ENCODE measurements around the gene GDPGP1. TPM values are rescaled to one million over a fixed set of nuclear protein-coding genes. Genes with fewer than 3 reads are reported as not detected.

Gene GDPGP1
- total and polyA plus RNA-seq, 2 experiments from 2014 or later = 0.61 to 3.8 TPM

DNA sequence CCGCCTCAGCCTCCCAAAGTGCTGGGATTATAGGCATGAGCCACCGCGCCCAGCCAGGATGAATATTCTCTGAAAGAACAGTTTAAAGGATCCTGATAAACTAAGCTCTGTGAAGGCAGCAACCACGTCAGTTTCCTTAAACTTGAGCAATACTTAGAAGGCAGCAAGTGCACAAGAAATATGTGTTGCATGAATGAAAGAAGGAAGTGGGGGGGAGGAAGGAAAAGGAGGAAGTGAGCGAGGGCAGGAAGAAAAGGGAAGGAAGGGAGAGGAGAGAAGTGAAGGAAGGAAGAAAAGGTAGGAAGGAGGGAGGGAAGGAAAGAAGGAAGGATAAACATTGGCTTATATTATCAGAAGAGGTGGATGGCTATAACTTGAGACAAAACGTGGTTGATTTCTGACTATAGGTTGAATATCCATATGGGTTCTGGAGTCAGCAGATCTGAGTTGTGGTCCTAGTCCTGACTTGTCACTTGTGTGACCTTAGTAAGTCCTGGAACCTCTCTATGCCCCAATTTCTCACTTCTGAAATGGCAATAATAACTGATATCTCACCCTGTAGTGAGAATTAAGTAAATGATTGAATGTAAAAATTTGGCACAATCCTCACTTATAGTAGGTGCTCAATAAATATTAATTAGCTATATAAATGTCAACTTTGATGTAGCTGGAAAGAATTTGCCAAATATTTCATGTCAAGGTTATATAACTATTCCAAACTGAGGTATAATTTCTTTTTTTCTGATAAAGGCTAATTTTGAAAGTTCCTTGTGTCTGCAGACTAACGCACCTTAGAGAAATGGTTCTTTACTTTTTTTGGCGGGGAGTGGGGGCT lies 44.9 kb upstream of the GDPGP1 start:
- no peak overlapping the region for H3K4me2 ChIP-seq
- no peak for TF ChIP-seq CREB1 (CRISPR knock-in tag; IDR thresholded peaks at IDR 0.05; ENCODE audit: low read depth)
- TF ChIP-seq, protein P1, sequence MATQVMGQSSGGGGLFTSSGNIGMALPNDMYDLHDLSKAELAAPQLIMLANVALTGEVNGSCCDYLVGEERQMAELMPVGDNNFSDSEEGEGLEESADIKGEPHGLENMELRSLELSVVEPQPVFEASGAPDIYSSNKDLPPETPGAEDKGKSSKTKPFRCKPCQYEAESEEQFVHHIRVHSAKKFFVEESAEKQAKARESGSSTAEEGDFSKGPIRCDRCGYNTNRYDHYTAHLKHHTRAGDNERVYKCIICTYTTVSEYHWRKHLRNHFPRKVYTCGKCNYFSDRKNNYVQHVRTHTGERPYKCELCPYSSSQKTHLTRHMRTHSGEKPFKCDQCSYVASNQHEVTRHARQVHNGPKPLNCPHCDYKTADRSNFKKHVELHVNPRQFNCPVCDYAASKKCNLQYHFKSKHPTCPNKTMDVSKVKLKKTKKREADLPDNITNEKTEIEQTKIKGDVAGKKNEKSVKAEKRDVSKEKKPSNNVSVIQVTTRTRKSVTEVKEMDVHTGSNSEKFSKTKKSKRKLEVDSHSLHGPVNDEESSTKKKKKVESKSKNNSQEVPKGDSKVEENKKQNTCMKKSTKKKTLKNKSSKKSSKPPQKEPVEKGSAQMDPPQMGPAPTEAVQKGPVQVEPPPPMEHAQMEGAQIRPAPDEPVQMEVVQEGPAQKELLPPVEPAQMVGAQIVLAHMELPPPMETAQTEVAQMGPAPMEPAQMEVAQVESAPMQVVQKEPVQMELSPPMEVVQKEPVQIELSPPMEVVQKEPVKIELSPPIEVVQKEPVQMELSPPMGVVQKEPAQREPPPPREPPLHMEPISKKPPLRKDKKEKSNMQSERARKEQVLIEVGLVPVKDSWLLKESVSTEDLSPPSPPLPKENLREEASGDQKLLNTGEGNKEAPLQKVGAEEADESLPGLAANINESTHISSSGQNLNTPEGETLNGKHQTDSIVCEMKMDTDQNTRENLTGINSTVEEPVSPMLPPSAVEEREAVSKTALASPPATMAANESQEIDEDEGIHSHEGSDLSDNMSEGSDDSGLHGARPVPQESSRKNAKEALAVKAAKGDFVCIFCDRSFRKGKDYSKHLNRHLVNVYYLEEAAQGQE (IDR thresholded peaks at IDR 0.05; ENCODE audit: unreplicated experiment) = no peak
- no peak for TF ChIP-seq EZH2 (IDR thresholded peaks at IDR 0.05; ENCODE audit: low read depth, unreplicated experiment)
- no peak for TF ChIP-seq STAT1 (IDR thresholded peaks at IDR 0.05; ENCODE audit: unreplicated experiment)
- TF ChIP-seq ZNF331 (CRISPR knock-in tag; IDR thresholded peaks at IDR 0.05; ENCODE audit: low read depth) = no peak
- TF ChIP-seq NANOG (IDR thresholded peaks at IDR 0.05; ENCODE audit: borderline replicate concordance) = no peak
- TF ChIP-seq EZH2phosphoT487 (IDR thresholded peaks at IDR 0.05; ENCODE audit: unreplicated experiment) = no peak
- TF ChIP-seq, protein P2, sequence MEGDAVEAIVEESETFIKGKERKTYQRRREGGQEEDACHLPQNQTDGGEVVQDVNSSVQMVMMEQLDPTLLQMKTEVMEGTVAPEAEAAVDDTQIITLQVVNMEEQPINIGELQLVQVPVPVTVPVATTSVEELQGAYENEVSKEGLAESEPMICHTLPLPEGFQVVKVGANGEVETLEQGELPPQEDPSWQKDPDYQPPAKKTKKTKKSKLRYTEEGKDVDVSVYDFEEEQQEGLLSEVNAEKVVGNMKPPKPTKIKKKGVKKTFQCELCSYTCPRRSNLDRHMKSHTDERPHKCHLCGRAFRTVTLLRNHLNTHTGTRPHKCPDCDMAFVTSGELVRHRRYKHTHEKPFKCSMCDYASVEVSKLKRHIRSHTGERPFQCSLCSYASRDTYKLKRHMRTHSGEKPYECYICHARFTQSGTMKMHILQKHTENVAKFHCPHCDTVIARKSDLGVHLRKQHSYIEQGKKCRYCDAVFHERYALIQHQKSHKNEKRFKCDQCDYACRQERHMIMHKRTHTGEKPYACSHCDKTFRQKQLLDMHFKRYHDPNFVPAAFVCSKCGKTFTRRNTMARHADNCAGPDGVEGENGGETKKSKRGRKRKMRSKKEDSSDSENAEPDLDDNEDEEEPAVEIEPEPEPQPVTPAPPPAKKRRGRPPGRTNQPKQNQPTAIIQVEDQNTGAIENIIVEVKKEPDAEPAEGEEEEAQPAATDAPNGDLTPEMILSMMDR (conservative IDR thresholded peaks at IDR 0.05; ENCODE audit: low read depth in 2 of 2) = no peak
- TF ChIP-seq ZNF114 (CRISPR knock-in tag; IDR thresholded peaks at IDR 0.05) = no peak
- TF ChIP-seq POLR2AphosphoS5 (IDR thresholded peaks at IDR 0.05; ENCODE audit: low read depth) = no peak
- TF ChIP-seq, protein P3, sequence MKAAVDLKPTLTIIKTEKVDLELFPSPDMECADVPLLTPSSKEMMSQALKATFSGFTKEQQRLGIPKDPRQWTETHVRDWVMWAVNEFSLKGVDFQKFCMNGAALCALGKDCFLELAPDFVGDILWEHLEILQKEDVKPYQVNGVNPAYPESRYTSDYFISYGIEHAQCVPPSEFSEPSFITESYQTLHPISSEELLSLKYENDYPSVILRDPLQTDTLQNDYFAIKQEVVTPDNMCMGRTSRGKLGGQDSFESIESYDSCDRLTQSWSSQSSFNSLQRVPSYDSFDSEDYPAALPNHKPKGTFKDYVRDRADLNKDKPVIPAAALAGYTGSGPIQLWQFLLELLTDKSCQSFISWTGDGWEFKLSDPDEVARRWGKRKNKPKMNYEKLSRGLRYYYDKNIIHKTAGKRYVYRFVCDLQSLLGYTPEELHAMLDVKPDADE (IDR thresholded peaks at IDR 0.05) = no peak
- TF ChIP-seq, protein P4, sequence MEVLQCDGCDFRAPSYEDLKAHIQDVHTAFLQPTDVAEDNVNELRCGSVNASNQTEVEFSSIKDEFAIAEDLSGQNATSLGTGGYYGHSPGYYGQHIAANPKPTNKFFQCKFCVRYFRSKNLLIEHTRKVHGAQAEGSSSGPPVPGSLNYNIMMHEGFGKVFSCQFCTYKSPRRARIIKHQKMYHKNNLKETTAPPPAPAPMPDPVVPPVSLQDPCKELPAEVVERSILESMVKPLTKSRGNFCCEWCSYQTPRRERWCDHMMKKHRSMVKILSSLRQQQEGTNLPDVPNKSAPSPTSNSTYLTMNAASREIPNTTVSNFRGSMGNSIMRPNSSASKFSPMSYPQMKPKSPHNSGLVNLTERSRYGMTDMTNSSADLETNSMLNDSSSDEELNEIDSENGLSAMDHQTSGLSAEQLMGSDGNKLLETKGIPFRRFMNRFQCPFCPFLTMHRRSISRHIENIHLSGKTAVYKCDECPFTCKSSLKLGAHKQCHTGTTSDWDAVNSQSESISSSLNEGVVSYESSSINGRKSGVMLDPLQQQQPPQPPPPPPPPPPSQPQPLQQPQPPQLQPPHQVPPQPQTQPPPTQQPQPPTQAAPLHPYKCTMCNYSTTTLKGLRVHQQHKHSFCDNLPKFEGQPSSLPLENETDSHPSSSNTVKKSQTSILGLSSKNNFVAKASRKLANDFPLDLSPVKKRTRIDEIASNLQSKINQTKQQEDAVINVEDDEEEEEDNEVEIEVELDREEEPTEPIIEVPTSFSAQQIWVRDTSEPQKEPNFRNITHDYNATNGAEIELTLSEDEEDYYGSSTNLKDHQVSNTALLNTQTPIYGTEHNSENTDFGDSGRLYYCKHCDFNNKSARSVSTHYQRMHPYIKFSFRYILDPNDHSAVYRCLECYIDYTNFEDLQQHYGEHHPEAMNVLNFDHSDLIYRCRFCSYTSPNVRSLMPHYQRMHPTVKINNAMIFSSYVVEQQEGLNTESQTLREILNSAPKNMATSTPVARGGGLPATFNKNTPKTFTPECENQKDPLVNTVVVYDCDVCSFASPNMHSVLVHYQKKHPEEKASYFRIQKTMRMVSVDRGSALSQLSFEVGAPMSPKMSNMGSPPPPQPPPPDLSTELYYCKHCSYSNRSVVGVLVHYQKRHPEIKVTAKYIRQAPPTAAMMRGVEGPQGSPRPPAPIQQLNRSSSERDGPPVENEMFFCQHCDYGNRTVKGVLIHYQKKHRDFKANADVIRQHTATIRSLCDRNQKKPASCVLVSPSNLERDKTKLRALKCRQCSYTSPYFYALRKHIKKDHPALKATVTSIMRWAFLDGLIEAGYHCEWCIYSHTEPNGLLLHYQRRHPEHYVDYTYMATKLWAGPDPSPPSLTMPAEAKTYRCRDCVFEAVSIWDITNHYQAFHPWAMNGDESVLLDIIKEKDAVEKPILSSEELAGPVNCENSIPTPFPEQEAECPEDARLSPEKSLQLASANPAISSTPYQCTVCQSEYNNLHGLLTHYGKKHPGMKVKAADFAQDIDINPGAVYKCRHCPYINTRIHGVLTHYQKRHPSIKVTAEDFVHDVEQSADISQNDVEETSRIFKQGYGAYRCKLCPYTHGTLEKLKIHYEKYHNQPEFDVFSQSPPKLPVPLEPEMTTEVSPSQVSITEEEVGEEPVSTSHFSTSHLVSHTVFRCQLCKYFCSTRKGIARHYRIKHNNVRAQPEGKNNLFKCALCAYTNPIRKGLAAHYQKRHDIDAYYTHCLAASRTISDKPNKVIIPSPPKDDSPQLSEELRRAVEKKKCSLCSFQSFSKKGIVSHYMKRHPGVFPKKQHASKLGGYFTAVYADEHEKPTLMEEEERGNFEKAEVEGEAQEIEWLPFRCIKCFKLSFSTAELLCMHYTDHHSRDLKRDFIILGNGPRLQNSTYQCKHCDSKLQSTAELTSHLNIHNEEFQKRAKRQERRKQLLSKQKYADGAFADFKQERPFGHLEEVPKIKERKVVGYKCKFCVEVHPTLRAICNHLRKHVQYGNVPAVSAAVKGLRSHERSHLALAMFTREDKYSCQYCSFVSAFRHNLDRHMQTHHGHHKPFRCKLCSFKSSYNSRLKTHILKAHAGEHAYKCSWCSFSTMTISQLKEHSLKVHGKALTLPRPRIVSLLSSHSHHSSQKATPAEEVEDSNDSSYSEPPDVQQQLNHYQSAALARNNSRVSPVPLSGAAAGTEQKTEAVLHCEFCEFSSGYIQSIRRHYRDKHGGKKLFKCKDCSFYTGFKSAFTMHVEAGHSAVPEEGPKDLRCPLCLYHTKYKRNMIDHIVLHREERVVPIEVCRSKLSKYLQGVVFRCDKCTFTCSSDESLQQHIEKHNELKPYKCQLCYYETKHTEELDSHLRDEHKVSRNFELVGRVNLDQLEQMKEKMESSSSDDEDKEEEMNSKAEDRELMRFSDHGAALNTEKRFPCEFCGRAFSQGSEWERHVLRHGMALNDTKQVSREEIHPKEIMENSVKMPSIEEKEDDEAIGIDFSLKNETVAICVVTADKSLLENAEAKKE (CRISPR knock-in tag; IDR thresholded peaks at IDR 0.05) = no peak
- no peak for TF ChIP-seq JUNB (IDR thresholded peaks at IDR 0.05; ENCODE audit: unreplicated experiment)
- Mint-ChIP-seq H3K4me1 (peaks cover 26% of the 10 kb centered on the region), H3K4me3 (no peak overlapping the region), H3K9me3 (no peaks in the 10 kb centered on the region), H3K27ac (no peak overlapping the region), H3K27me3 (ENCODE audit: insufficient read depth, low read depth, poor library complexity) (peaks cover 12% of the 10 kb centered on the region), H3K36me3 (ENCODE audit: low read depth) (no peaks in the 10 kb centered on the region)
- no peaks in the 10 kb centered on the region for H4K20me1 ChIP-seq (replicated peaks; ENCODE audit: insufficient read depth)
- H3K79me2 ChIP-seq (replicated peaks; ENCODE audit: insufficient read depth) = no peaks in the 10 kb centered on the region
- peaks cover 10% of the 10 kb centered on the region for H3F3A ChIP-seq (replicated peaks; ENCODE audit: low read depth)
- H3K27me3 ChIP-seq (ENCODE audit: insufficient read depth) = no peaks in the 10 kb centered on the region
- H3K36me3 ChIP-seq (ENCODE audit: insufficient read depth) = no peaks in the 10 kb centered on the region
- no peak overlapping the region for H2AFZ ChIP-seq
- peaks cover 8% of the 10 kb centered on the region for H3K4me1 ChIP-seq (ENCODE audit: insufficient read depth)
- DNase-seq (ENCODE audit: low spot score) (no peak), ATAC-seq (no peak)
- H3K27ac ChIP-seq (ENCODE audit: low read depth) = no peak overlapping the region
- H3K9me2 ChIP-seq (ENCODE audit: insufficient read depth) = no peaks in the 10 kb centered on the region
- H3K4me3 ChIP-seq = no peak overlapping the region
